ENCODE results near the gene ESRRG. TPM values are rescaled to one million over a fixed set of nuclear protein-coding genes. Genes with fewer than 3 reads are reported as not detected.

ESRRG gene
- total and polyA plus RNA-seq, 2 of the 8 experiments (the other 6 are each of a cell fraction or from before 2014, with no cell fraction given), result 0.59 to 1.4 TPM

DNA sequence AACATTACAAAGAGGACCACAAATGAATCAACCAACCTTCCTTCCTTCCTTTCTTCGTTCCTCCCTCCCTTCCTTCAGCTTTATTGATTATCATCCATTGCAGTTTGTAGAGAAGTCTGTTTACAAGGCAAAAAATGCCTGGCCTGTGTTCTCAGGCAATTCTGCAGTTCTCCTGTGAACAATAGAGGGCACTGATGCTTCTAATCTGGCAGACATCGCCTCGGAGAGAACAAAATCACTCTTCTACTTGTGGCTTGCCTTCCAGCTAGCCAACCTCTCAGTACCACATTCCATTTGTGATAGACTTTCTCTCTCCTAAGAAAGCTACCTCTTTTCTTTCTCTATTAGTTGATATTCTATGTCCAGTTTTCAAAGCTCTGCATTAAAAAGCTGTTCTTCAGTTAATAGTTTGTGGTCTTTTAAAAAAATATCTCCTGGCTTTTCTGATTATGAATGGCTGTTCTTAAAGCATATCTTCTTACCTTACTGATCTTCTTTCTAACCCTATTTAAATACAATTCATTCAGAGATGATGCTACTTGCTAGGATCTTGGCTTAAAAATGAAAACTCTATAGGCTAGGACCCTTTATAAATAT, 26.9 kb upstream of the ESRRG start:
- no peak overlapping the region for H4K91ac ChIP-seq (replicated peaks; ENCODE audit: insufficient read length, low read length)
- no peak overlapping the region for H3K4me2 ChIP-seq (ENCODE audit: insufficient read depth in 1 of 2, low read depth in 2 of 2, low read length in 2 of 2)
- no peak overlapping the region for H2BK15ac ChIP-seq (ENCODE audit: low read length)
- H3K23me2 ChIP-seq (ENCODE audit: low read depth, low read length), result no peaks in the 10 kb centered on the region
- no peak overlapping the region for H4K8ac ChIP-seq (ENCODE audit: extremely low read depth, insufficient read depth, low read length)
- no peak overlapping the region for H3K23ac ChIP-seq (ENCODE audit: insufficient read length)
- no peak overlapping the region for H4K5ac ChIP-seq (ENCODE audit: insufficient read length, low read depth, low read length)
- no peak overlapping the region for H3K14ac ChIP-seq (ENCODE audit: insufficient read length)
- no peak overlapping the region for H2BK120ac ChIP-seq (replicated peaks; ENCODE audit: low read depth, low read length)
- no peaks in the 10 kb centered on the region for H3K36me3 ChIP-seq (ENCODE audit: control insufficient read depth in 2 of 4, insufficient read depth in 4 of 4, low read length in 3 of 4)
- CTCF ChIA-PET (ENCODE audit: partially characterized antibody), result interaction anchor here (0.6 to 1.9 kb wide), 41 partner anchors 10 to 911 kb away, joined by 3 to 14 read pairs (median 4); partner anchors contain the start of gene USH2A
- DNase-seq (ENCODE audit: low read depth in 1 of 2, low spot score in 2 of 2), result peak in 1 of 2 experiments; percentile 27
- no peak overlapping the region for H3K18ac ChIP-seq (ENCODE audit: extremely low read depth, low read length)
- no peak overlapping the region for H3K9ac ChIP-seq (replicated peaks in 1 of 4; ENCODE audit: extremely low read depth in 1 of 4, low read depth in 3 of 4, low read length in 3 of 4)
- no peaks in the 10 kb centered on the region for H3K79me1 ChIP-seq (ENCODE audit: low read depth, low read length)
- H4K20me1 ChIP-seq (replicated peaks in 1 of 2; ENCODE audit: control insufficient read depth in 1 of 2, insufficient read depth in 2 of 2, low read length in 2 of 2), result no peaks in the 10 kb centered on the region
- no peaks in the 10 kb centered on the region for H3K79me2 ChIP-seq (ENCODE audit: control insufficient read depth in 1 of 2, insufficient read depth in 2 of 2, low read length in 2 of 2)
- TF ChIP-seq RAD21 (IDR thresholded peaks at IDR 0.05 in 1 of 2, conservative IDR thresholded peaks at IDR 0.05 in 1 of 2; ENCODE audit: low read depth in 2 of 2, low read length in 2 of 2), result peak; percentile 93 to 95
- TF ChIP-seq, protein P1, sequence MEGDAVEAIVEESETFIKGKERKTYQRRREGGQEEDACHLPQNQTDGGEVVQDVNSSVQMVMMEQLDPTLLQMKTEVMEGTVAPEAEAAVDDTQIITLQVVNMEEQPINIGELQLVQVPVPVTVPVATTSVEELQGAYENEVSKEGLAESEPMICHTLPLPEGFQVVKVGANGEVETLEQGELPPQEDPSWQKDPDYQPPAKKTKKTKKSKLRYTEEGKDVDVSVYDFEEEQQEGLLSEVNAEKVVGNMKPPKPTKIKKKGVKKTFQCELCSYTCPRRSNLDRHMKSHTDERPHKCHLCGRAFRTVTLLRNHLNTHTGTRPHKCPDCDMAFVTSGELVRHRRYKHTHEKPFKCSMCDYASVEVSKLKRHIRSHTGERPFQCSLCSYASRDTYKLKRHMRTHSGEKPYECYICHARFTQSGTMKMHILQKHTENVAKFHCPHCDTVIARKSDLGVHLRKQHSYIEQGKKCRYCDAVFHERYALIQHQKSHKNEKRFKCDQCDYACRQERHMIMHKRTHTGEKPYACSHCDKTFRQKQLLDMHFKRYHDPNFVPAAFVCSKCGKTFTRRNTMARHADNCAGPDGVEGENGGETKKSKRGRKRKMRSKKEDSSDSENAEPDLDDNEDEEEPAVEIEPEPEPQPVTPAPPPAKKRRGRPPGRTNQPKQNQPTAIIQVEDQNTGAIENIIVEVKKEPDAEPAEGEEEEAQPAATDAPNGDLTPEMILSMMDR (IDR thresholded peaks at IDR 0.05; ENCODE audit: control extremely low read depth in 1 of 3, insufficient read depth in 1 of 3, low read depth in 1 of 3, low read length in 3 of 3), result peak; percentile 11 to 91 (median 75)
- TF ChIP-seq, protein P2, sequence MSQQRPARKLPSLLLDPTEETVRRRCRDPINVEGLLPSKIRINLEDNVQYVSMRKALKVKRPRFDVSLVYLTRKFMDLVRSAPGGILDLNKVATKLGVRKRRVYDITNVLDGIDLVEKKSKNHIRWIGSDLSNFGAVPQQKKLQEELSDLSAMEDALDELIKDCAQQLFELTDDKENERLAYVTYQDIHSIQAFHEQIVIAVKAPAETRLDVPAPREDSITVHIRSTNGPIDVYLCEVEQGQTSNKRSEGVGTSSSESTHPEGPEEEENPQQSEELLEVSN (IDR thresholded peaks at IDR 0.05), result no peak
- TF ChIP-seq TEAD4 (IDR thresholded peaks at IDR 0.05; ENCODE audit: low read depth, low read length), result 0 out of 2 replicates have a peak, but pooled peaks have one; percentile 13
- TF ChIP-seq JUN (IDR thresholded peaks at IDR 0.05; ENCODE audit: low read depth, low read length), result no peak
- 14% methylated on average over 3 of the region's 3 CpGs; no CpG with 5 or more reads in 1 of the 2 experiments for WGBS, 2 experiments (ENCODE audit: extremely low coverage in 1 of 2, insufficient coverage in 1 of 2, insufficient read length in 1 of 2, insufficient replicate concordance in 2 of 2, low coverage in 1 of 2, low lambda C conversion rate in 2 of 2, missing lambda C conversion rate in 1 of 2)
- FAIRE-seq, result peak; percentile 96
- H2BK5ac ChIP-seq (ENCODE audit: low read depth, low read length), result no peak overlapping the region
- no peak overlapping the region for H2BK20ac ChIP-seq (ENCODE audit: low read length)
- H3K4ac ChIP-seq (replicated peaks; ENCODE audit: insufficient read length, low read depth, low read length), result no peak overlapping the region
- H3K56ac ChIP-seq (replicated peaks; ENCODE audit: insufficient read length, low read depth, low read length), result no peak overlapping the region
- H3K27ac ChIP-seq (ENCODE audit: low read depth, low read length), result no peak overlapping the region
- H3K27me3 ChIP-seq (replicated peaks in 1 of 4; ENCODE audit: control insufficient read depth in 3 of 4, extremely low read depth in 1 of 4, insufficient read depth in 3 of 4, low read length in 3 of 4), result no peaks in the 10 kb centered on the region
- H2BK12ac ChIP-seq (ENCODE audit: low read depth, low read length), result no peak overlapping the region
- H2AFZ ChIP-seq (ENCODE audit: low read length), result no peak overlapping the region
- H3K4me3 ChIP-seq (ENCODE audit: extremely low read depth in 1 of 4, insufficient read depth in 2 of 4, low read depth in 3 of 4, low read length in 4 of 4), result no peak overlapping the region
- H3K9me3 ChIP-seq (ENCODE audit: insufficient read depth in 2 of 2, low read depth in 1 of 2, low read length in 1 of 2), result no peaks in the 10 kb centered on the region
- peaks cover 0 to 3% (median 0%) of the 10 kb centered on the region in 4 experiments; a peak in 1 of 7 replicates for H3K4me1 ChIP-seq (replicated peaks in 1 of 4; ENCODE audit: control insufficient read depth in 3 of 4, insufficient read depth in 4 of 4, low read length in 3 of 4)
- POLR2A ChIA-PET (ENCODE audit: partially characterized antibody), result no interaction called here
- no peak overlapping the region for H2AK5ac ChIP-seq (ENCODE audit: low read depth, low read length)

All from H1 (cell line).